Astrocyte of the spinal cord (primary cell): ENCODE results near the gene ATRIP.

Experiments
- DNase-seq: peaks from one replicate; pipeline ENCODE4 v3.0.0; 2011; ENCODE audit warnings: low read depth, low spot score
- H3K4me3 ChIP-seq: 2 replicates; pipeline ENCODE4 v1.5.1; 2011; ENCODE audit warnings: low read depth, mild to moderate bottlenecking, low read length, moderate library complexity
- CTCF ChIP-seq: IDR thresholded peaks from 2 replicates; pipeline ENCODE4 v1.5.1; 2012; ENCODE audit warnings: low read depth, mild to moderate bottlenecking, low read length, inconsistent platforms
- in situ Hi-C: cut with HindIII; loops from 2 replicates; pipeline ENCODE4 v1.10.0; 2017; ENCODE audit warnings: low sequenced_read_pairs

Gene ATRIP

DNA sequence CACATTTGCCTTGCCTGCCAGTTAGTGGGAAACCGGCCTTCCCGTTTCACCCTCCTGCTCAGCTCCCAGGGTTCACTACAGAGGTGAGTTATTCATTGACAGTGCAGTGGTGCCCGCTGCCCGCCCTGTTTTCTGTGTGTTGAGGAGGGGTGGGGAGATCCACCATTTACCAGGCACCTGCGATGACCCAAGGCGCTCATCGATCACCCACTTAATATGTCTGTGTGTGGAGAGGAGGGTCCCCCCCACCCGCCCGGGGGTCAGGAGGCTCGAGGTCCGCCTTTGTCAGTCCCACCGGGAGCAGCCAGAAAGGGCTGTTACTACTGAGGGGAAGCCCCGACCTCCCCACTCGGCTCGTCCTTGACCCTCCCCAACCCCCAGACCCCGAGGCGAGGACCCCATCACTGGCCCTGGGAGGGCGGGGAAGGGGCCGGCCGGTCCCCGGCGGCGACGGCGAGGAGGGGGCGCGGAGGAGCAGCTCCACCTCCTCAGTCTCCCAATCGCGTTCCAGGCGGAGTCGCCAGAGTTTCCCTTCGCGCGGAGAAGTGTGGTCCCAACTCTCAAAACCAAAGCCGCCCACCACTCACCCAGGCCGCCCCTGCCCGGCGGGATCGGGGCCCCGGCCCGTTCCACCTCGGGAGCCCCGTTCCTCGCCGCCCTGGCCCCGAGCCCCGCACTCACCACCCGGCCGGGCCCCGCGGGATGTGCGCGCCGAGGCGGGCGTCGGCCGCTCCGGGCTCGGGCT, 17.8 kb upstream of the ATRIP start:
- peak overlapping the region; percentile 60 for H3K4me3 ChIP-seq
- no peak for DNase-seq
- TF ChIP-seq CTCF, result no peak
- in situ Hi-C loops, result no loop called here

GRCh38 chr3:48429317-48429959, 17.1 kb upstream of the ATRIP start:
- TF ChIP-seq CTCF, result no peak
- no peak for DNase-seq
- peak overlapping the region; percentile 60 for H3K4me3 ChIP-seq
- in situ Hi-C loops, result no loop called here

GRCh38 chr3:48429960-48430707, 16.4 kb upstream of the ATRIP start, which contains the start of gene PLXNB1:
Gene PLXNB1, minus strand, starts transcription at chr3:48430086. Its CDS starts 5,475 bp downstream, at chr3:48424611.
- in situ Hi-C loops, result no loop called here
- TF ChIP-seq CTCF, result no peak
- peak; percentile 61 for DNase-seq
- H3K4me3 ChIP-seq, result peak within 1 kb of the TSS; percentile 60

DNA sequence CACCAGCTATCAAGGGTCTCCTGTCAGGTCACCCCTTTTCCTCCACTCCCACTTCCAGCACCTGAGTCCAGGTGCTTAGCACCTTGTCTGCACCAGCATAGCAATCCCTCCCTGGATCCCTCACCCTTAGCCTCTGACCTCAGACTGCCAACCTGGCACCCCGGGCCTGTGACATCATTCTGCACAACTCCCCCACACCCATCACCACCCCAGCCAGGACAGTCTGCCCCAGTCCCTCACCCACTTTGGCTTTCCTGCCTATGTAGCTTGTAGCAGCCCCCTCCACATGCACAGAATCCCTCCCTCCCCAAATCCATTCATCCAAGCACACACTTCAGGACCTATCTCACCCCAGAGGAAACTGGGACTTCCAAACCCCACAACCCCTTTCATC, 15.8 kb upstream of the ATRIP start:
- DNase-seq, result no peak
- in situ Hi-C loops, result no loop called here
- TF ChIP-seq CTCF, result no peak
- H3K4me3 ChIP-seq, result no peak overlapping the region

DNA sequence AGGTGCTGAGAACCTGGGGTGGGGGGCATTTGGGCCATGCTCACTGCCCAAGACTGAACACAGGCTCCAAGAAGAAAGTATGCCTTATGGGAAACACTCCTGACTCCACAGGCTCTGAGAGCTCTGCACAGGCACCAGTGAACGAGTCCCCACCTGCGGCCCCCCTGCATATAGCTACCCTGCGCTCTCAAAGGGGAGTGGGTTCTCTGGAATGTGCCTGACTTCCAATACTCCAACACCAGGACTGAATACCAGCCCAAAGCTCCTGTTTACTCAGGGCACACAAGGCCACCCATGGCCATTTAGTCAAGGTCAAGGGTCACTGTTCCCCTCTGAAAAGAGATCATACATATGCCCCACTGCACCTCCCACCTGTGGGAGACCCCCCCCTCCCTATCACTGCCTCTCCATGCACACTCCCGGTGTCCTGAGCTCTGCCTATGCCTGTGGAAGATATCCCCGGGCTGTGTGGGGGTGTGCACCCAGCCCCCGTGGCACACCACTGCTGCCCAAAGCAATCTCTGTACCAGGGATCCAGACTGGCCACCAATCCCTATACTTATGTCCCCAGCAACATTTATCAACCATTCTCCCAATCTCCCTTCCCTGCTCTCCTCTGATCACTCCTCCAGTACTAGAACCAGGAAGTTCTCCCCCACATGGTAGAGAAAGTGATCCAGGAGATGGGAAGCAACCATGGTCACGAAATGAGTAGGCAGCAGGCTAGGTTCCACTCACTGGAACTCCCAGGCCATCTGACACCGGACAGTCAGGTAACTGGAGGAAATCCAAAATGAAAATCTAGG, 15.1 kb upstream of the ATRIP start:
- in situ Hi-C loops, result no loop called here
- no peak for TF ChIP-seq CTCF
- no peak overlapping the region for H3K4me3 ChIP-seq
- no peak for DNase-seq
